Nephron (organoid): ENCODE measurements around the gene AHCY.
"Not testable (repeated sequence)": the region's sequence is repeated elsewhere in the genome, so short reads cannot be mapped to it uniquely, and the experiment has no call there.

Experiments used
- H3K27ac Mint-ChIP-seq, 3 experiments: 2 replicates each; pipeline ENCODE4 v1.8.0; 2020; ENCODE audit warnings: mixed read lengths in 3 of 3, mild to moderate bottlenecking in 2 of 3, moderate library complexity in 1 of 3
- H3K27me3 Mint-ChIP-seq: 2 replicates; pipeline ENCODE4 v1.8.0; 2021; ENCODE audit warnings: low read depth, mild to moderate bottlenecking, moderate library complexity, mixed read lengths
- H3K36me3 Mint-ChIP-seq: 2 replicates; pipeline ENCODE4 v1.8.0; 2020; ENCODE audit warnings: low read depth, mixed read lengths
- H3K4me1 Mint-ChIP-seq: 2 replicates; pipeline ENCODE4 v1.8.0; 2020; ENCODE audit warnings: mixed read lengths
- H3K4me3 Mint-ChIP-seq, 3 experiments: 2 replicates each; pipeline ENCODE4 v1.8.0; 2020; ENCODE audit warnings: mild to moderate bottlenecking in 3 of 3, mixed read lengths in 3 of 3, moderate library complexity in 2 of 3
- H3K9me3 Mint-ChIP-seq: 2 replicates; pipeline ENCODE4 v1.8.0; 2020; ENCODE audit warnings: mixed read lengths
- TF ChIP-seq, protein P1 (sequence below), 3 experiments: fragments of 200-600 bp; sonication (generic); IDR thresholded peaks; one replicate each; pipeline ENCODE4 v1.5.0; 2021; ENCODE audit warnings: antibody characterized with exemption in 3 of 3; ENCODE audit not compliant: unreplicated experiment in 3 of 3

AHCY gene

DNA sequence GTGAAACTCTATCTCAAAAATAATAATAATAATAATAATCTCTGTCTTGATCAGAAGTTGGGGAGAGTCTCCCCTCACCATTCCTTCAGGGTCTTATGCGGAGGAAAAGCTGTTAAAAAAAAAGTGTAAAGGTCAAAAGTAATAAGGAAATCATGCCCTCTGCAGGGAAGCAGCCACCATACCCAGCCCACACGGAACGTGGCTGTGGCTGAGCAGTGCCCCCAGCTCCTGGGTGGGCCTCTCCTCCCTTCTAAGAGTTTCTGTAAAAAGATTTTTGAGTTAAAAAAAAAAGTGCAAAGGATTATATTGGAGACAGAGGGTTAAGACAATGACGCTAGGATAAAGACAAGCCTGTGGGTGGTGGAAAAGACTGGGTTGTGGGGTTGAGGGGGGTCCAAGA, 30.6 kb upstream of the AHCY start:
- peak overlapping the region in 1 of 3 experiments; percentile 40 for H3K27ac Mint-ChIP-seq
- H3K4me3 Mint-ChIP-seq = no peak overlapping the region
- H3K27me3 Mint-ChIP-seq = no peaks in the 10 kb centered on the region
- H3K36me3 Mint-ChIP-seq = no peaks in the 10 kb centered on the region
- peaks cover 4% of the 10 kb centered on the region for H3K4me1 Mint-ChIP-seq
- TF ChIP-seq, protein P1, sequence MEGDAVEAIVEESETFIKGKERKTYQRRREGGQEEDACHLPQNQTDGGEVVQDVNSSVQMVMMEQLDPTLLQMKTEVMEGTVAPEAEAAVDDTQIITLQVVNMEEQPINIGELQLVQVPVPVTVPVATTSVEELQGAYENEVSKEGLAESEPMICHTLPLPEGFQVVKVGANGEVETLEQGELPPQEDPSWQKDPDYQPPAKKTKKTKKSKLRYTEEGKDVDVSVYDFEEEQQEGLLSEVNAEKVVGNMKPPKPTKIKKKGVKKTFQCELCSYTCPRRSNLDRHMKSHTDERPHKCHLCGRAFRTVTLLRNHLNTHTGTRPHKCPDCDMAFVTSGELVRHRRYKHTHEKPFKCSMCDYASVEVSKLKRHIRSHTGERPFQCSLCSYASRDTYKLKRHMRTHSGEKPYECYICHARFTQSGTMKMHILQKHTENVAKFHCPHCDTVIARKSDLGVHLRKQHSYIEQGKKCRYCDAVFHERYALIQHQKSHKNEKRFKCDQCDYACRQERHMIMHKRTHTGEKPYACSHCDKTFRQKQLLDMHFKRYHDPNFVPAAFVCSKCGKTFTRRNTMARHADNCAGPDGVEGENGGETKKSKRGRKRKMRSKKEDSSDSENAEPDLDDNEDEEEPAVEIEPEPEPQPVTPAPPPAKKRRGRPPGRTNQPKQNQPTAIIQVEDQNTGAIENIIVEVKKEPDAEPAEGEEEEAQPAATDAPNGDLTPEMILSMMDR (IDR thresholded peaks at IDR 0.05; ENCODE audit: unreplicated experiment in 3 of 3) = no peak
- no peaks in the 10 kb centered on the region for H3K9me3 Mint-ChIP-seq

DNA sequence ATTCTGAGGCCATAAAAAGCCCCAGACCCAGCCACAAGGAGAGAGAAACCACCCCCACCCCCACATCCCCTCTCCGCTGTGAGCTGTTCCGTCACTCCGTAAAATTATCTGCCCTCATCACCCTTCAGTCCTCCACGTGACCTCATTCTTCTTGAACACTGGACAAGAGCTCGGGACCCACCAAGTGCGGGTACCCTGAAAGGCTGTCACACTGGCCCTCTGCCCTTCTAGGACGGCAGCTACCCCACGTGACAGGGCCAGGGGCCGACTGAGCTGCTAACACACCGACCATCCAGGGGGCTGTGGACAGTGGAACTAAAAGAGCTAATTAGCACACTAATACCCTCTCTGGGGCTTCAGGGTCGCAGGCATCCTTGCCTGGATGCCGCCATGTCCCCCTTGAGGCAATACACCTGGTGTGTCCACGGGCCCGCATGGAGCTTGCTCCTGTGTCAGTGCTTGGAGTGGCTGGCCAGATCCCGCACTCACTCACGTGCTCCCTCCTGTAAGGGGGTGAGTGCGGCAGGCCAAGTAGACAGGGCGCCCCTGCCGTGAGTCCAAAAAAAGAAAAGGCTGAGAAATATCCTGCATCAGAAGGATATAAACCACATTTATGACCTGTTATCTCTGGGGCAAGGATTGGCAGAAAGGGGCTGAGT, 29.2 kb upstream of the AHCY start:
- TF ChIP-seq, protein P1 (IDR thresholded peaks at IDR 0.05; ENCODE audit: unreplicated experiment in 3 of 3) = no peak
- no peaks in the 10 kb centered on the region for H3K36me3 Mint-ChIP-seq
- no peaks in the 10 kb centered on the region for H3K9me3 Mint-ChIP-seq
- H3K27me3 Mint-ChIP-seq = no peaks in the 10 kb centered on the region
- no peak overlapping the region for H3K27ac Mint-ChIP-seq
- peaks cover 4% of the 10 kb centered on the region for H3K4me1 Mint-ChIP-seq
- H3K4me3 Mint-ChIP-seq = no peak overlapping the region

DNA sequence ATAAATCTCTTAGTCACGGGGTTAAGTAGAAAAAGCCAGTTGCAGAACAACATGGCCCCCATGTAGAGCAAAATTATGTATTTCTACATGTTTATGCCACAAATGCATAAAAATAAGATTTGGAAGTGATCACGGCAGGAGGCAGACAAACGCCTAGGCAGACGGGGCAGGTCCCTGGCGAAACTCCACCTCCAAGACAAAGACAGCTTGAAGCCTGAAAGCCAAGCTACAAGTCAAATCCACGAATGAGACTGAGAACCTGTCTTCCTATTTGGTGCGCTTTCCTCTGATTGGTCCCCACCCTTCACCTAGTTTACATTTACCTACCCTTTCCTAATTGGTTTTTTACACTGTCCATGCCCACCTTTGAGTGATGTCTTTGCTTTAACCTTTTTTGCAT, 28.7 kb upstream of the AHCY start:
- TF ChIP-seq, protein P1 (IDR thresholded peaks at IDR 0.05; ENCODE audit: unreplicated experiment in 3 of 3) = no peak
- Mint-ChIP-seq H3K9me3 (no peaks in the 10 kb centered on the region), H3K4me3 (no peak overlapping the region)

DNA sequence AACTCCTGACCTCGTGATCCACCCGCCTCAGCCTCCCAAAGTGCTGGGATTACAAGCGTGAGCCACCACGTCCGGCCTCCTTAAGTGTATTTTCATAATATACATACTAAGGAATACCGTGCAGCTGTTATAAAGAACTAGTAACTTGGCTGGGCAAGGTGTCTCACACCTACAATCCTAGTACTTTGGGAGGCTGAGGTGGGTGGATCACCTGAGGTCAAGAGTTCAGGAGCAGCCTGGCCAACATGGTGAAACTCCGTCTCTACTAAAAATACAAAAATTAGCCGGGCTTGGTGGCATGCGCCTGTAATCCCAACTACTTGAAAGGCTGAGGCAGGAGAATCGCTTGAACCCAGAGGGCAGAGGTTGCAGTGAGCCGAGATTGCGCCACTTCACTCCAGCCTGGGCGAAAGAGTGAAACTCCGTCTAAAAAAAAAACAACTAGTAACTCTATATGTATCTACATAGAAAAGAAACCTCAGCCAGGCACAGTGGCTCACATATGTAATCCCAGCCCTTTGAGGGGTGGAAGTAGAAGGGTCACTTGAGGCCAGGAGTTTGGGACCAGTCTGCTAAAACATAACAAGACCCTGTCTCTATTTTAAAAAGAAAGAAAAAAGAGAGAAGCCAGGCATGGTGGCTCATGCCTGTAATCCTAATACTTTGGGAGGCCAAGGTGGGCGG, 27.8 kb upstream of the AHCY start:
- not testable (repeated sequence) for H3K27me3 Mint-ChIP-seq, H3K36me3 Mint-ChIP-seq, H3K4me1 Mint-ChIP-seq, H3K9me3 Mint-ChIP-seq, H3K27ac Mint-ChIP-seq, H3K4me3 Mint-ChIP-seq

More for the DNA sequence above, 28.7 kb upstream of the AHCY start:
- Mint-ChIP-seq H3K4me1 (peaks cover 4% of the 10 kb centered on the region), H3K27me3 (no peaks in the 10 kb centered on the region), H3K27ac (no peak overlapping the region), H3K36me3 (no peaks in the 10 kb centered on the region)

DNA sequence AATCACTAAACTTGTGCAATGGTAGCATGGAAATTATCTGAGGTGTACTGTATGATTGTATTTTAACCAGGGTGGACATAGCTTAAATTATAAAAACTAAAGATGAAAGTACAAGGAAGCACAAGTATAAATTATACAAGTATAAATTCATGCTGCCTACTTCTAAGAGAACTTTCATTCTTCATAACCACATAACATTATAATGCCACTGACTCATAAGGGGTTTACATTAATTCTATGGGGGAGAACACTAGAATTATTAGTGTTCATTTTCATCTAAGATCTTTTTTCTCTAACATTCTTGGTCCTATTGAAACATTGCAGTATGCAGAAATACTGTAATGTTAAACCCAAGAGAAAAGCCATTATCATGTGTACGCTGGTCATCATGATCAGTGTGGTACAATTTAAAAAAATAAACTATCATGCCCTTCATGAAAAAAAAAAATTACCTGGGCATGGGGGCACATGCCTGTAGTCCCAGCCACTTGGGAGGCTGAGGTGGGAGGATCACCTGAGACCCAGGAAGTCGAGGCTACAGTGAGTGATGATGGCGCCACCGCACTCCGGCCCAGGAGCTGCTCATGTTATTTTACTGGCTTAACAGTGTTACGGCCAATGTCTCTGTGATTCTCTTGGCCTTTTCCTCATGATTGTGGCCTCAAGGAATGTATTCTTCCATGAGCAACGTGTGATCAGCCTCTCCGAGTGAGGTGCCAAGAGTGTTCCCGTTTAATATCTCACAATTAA, 25.9 kb upstream of the AHCY start:
- Mint-ChIP-seq H3K4me3 (no peak overlapping the region), H3K4me1 (peaks cover 6% of the 10 kb centered on the region), H3K27ac (no peak overlapping the region), H3K27me3 (no peaks in the 10 kb centered on the region), H3K9me3 (no peaks in the 10 kb centered on the region), H3K36me3 (no peaks in the 10 kb centered on the region)
- TF ChIP-seq, protein P1 (IDR thresholded peaks at IDR 0.05; ENCODE audit: unreplicated experiment in 3 of 3) = no peak

DNA sequence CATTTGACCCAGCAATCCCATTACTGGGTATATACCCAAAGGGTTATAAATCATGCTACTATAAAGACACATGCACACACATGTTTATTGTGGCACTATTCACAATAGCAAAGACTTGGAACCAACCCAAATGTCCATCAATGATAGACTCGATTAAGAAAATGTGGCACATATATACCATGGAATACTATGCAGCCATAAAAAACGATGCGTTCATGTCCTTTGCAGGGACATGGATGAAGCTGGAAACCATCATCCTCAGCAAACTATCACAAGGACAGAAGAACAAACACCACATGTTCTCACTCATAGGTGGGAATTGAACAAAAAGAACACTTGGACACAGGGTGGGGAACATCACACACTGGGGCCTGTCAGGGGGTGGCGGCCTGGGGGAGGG, 25.1 kb upstream of the AHCY start:
- not testable (repeated sequence) for H3K27ac Mint-ChIP-seq, H3K27me3 Mint-ChIP-seq, H3K36me3 Mint-ChIP-seq, H3K9me3 Mint-ChIP-seq, H3K4me3 Mint-ChIP-seq
- peaks cover 12% of the 10 kb centered on the region for H3K4me1 Mint-ChIP-seq
